ENCODE measurements around the gene MORN1. TPM values are rescaled to one million over a fixed set of nuclear protein-coding genes. Genes with fewer than 3 reads are reported as not detected.

MORN1 gene
- total RNA-seq, 1 donor from 2014 or later = 12.1 TPM

DNA sequence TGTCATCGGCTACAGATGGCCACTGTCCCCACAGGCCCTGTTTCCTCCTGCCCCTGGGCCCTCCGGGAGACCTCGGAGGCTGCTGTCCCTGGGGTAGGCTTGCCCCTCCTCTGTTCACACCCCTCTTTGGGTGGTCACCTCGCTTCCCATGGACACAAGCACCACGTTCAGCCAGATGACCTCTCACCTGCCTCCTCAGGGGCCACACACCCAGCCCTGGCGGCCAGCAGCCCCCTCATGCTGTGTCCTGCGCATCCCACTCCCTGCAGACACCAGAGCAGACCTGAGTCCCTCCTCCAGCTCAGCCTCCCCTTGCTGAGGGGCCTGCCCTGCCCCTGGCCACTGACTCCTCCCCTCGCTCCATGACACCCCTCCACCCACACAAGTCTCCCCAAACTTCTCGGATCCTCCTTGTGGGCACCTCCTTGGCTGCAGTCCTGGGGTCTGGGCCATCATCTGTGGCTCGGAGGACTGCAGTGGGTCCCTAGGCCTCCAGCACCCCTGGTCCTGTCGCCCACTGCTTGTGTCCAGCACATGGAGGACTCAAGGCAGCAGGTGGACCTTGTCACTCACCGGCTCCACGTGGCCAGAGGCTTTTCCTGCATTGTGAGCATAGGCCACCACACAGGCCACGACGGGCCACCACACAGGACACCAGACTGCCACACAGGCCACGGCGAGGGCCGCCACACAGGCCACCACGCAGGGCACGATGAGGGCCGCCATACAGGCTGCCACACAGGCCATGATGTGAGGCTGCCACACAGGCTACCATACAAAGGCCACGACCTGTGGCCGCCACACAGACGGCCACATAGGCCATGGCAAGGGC is 51.1 kb downstream of the MORN1 start:
- Mint-ChIP-seq H3K27me3 (ENCODE audit: unreplicated experiment) (peaks cover 9% of the 10 kb centered on the region), H3K4me3 (ENCODE audit: unreplicated experiment) (no peak overlapping the region), H3K4me1 (ENCODE audit: unreplicated experiment) (no peaks in the 10 kb centered on the region), H3K9me3 (ENCODE audit: unreplicated experiment) (no peaks in the 10 kb centered on the region), H3K27ac (ENCODE audit: unreplicated experiment) (no peak overlapping the region), H3K36me3 (ENCODE audit: low read depth, unreplicated experiment) (no peaks in the 10 kb centered on the region)
- no peak for DNase-seq (ENCODE audit: low spot score)
- TF ChIP-seq, protein P1, sequence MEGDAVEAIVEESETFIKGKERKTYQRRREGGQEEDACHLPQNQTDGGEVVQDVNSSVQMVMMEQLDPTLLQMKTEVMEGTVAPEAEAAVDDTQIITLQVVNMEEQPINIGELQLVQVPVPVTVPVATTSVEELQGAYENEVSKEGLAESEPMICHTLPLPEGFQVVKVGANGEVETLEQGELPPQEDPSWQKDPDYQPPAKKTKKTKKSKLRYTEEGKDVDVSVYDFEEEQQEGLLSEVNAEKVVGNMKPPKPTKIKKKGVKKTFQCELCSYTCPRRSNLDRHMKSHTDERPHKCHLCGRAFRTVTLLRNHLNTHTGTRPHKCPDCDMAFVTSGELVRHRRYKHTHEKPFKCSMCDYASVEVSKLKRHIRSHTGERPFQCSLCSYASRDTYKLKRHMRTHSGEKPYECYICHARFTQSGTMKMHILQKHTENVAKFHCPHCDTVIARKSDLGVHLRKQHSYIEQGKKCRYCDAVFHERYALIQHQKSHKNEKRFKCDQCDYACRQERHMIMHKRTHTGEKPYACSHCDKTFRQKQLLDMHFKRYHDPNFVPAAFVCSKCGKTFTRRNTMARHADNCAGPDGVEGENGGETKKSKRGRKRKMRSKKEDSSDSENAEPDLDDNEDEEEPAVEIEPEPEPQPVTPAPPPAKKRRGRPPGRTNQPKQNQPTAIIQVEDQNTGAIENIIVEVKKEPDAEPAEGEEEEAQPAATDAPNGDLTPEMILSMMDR (IDR thresholded peaks at IDR 0.05; ENCODE audit: unreplicated experiment) = no peak

DNA sequence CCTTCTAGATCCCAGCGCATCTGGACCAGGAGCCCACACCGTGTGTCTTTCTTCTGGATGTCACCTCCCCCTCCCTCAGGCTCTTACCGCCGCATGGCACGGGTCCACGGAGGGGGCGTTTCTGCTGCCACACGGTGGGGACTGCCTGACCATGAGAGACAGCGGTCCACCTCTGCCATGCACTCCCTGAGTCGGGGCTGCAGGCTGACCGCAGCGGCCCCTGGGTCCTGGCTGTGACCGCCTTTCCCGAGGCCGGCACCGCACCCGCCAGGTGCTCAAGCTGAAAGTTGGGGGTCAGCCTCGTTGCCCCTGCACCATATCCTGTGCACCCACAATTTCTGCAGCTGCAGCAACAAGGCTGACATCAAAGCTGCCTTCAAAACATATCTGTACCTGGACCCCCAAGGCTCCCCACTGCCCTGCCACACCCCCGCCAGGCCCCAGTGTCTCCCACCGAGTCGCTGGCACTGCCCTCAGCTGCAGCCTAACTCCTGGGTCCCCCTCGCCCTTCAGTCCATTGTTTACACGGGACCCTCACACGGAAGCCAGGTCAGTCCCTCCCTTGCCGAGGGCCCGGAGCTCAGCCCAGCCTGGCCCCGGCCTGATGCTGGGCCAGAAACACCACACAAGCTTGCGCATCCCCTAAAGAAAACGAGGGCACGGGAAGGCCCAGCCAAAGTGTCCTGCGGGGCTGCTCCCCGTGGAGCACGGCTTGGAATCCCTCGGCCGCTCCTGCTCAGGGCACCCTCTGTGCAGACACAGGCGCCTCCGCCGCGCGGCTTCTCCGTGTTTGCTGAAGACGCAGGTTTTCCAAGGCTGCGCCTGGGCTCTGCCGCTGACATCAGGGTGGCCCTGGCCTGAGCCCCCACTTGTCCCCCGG is 51.9 kb downstream of the MORN1 start:
- Mint-ChIP-seq H3K4me3 (ENCODE audit: unreplicated experiment) (no peak overlapping the region), H3K27ac (ENCODE audit: unreplicated experiment) (no peak overlapping the region), H3K9me3 (ENCODE audit: unreplicated experiment) (no peaks in the 10 kb centered on the region), H3K27me3 (ENCODE audit: unreplicated experiment) (peaks cover 9% of the 10 kb centered on the region), H3K36me3 (ENCODE audit: low read depth, unreplicated experiment) (no peaks in the 10 kb centered on the region), H3K4me1 (ENCODE audit: unreplicated experiment) (no peaks in the 10 kb centered on the region)
- TF ChIP-seq, protein P1 (IDR thresholded peaks at IDR 0.05; ENCODE audit: unreplicated experiment) = no peak
- no peak for DNase-seq (ENCODE audit: low spot score)

DNA sequence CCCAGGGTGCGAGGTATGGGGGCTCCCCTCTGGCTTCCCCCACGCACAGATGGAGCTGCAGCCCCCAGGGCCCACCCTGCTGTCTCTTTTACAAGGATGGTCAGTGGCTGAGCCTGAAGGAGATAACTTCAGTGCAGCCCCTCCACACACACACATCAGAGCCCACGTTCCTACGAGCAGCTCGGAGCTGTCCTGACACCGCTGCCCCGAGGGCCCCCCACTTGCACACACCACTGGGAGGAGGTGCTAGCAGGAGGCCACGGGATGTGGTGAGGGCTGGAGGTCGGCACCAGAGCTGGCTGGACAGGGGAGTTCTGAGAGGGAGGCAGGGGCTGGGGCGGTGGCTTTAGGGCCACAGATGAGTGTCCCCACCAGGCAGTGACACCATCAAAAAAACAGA is 53.9 kb downstream of the MORN1 start:
- Mint-ChIP-seq H3K27ac (ENCODE audit: unreplicated experiment) (no peak overlapping the region), H3K4me1 (ENCODE audit: unreplicated experiment) (no peaks in the 10 kb centered on the region), H3K9me3 (ENCODE audit: unreplicated experiment) (no peaks in the 10 kb centered on the region), H3K4me3 (ENCODE audit: unreplicated experiment) (no peak overlapping the region), H3K36me3 (ENCODE audit: low read depth, unreplicated experiment) (no peaks in the 10 kb centered on the region), H3K27me3 (ENCODE audit: unreplicated experiment) (peaks cover 11% of the 10 kb centered on the region)
- TF ChIP-seq, protein P1 (IDR thresholded peaks at IDR 0.05; ENCODE audit: unreplicated experiment) = no peak
- no peak for DNase-seq (ENCODE audit: low spot score)

DNA sequence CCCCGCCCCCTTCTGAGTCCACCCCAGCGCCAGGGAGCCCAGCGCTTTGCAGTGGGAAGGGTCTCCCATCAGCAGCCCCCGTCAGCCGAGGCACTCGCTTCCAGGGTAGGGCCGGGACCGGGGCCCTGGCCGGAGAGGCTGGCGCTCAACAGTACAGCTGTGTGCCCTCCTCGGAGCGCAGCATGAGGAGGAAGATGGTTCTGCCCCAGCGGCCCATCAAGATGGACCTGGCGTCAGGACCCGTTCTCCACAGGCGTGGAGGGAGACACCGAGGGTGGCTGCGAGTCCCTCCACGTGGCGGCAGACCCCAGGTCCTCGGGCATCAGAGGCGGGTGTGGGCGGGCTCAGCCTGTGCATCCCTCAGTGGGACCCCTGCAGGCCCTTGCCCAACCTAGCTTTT is 54.3 kb downstream of the MORN1 start:
- H3K9me3 Mint-ChIP-seq (ENCODE audit: unreplicated experiment) = no peaks in the 10 kb centered on the region

More for the DNA sequence above, 54.3 kb downstream of the MORN1 start:
- Mint-ChIP-seq H3K4me1 (ENCODE audit: unreplicated experiment) (no peaks in the 10 kb centered on the region), H3K27me3 (ENCODE audit: unreplicated experiment) (peaks cover 11% of the 10 kb centered on the region), H3K4me3 (ENCODE audit: unreplicated experiment) (no peak overlapping the region), H3K36me3 (ENCODE audit: low read depth, unreplicated experiment) (no peaks in the 10 kb centered on the region), H3K27ac (ENCODE audit: unreplicated experiment) (no peak overlapping the region)
- DNase-seq (ENCODE audit: low spot score) = no peak
- TF ChIP-seq, protein P1 (IDR thresholded peaks at IDR 0.05; ENCODE audit: unreplicated experiment) = no peak

Data from endothelial cell (in vitro differentiated cells).